HG03280 (cell line): ENCODE measurements around the gene MAGED1.
"Not testable (repeated sequence)": the region's sequence is repeated elsewhere in the genome, so short reads cannot be mapped to it uniquely, and the experiment has no call there.

ENCODE experiments used
- ATAC-seq: cut with Tn5 transposase; IDR thresholded peaks from one replicate; pipeline ENCODE4 v1.9.1; 2021; ENCODE audit warnings: mild to moderate bottlenecking, moderate library complexity; ENCODE audit not compliant: unreplicated experiment

Gene MAGED1

DNA sequence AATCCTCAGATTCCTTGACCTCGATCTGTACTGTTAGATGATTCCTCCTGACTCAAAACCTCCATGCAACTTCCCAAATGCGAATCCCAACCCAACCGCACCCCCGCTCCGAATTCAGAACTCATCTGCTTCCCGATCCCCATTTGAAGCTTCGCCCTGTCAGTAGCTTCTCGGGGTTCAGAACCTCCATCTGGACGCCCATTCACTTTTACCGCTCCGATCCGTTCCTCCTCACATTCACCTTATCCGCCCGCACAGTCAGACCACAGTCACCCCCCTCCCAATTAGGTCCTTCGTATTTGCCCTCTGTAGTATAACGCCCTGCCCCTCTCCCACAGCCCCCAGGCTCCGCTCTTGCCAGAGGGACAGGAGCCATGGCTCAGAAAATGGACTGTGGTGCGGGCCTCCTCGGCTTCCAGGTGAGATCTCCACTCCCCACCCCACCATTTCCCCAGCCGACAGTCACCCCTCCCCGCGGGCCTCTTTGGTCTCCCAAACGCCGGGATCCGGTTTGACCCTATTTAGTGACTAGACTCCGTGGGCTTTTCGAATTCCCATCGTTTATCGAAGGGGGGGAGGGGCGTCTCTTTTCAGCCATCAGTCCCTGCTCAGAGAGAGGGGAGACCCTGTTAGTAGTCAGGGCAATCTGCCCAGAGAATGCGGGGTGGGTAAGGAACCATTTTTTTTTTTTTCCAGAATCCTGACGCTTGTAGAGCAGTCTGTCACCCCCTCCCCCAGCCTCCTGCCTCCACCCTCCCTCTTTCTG lies 691 bp downstream of the MAGED1 start:
- no peak for ATAC-seq

DNA sequence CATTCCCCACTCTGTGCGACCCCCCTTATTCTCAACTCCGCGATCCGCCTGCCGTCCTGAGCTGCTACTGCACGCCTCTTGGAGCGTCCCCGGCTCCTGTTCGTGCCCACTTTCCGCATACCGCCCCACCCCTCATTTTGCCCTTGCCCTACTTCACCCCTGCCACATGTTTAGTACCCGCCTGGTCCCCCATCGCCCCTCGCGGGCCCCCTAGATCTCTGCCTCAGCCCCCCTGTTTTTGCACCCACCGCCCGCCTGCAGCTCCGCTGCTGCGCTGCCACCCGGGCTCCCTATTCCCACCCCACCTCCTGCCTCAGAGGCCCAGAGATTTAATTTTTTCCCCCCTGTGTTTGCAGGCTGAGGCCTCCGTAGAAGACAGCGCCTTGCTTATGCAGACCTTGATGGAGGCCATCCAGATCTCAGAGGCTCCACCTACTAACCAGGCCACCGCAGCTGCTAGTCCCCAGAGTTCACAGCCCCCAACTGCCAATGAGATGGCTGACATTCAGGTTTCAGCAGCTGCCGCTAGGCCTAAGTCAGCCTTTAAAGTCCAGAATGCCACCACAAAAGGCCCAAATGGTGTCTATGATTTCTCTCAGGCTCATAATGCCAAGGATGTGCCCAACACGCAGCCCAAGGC lies 1.4 kb downstream of the MAGED1 start:
- peak; percentile 64 for ATAC-seq

DNA sequence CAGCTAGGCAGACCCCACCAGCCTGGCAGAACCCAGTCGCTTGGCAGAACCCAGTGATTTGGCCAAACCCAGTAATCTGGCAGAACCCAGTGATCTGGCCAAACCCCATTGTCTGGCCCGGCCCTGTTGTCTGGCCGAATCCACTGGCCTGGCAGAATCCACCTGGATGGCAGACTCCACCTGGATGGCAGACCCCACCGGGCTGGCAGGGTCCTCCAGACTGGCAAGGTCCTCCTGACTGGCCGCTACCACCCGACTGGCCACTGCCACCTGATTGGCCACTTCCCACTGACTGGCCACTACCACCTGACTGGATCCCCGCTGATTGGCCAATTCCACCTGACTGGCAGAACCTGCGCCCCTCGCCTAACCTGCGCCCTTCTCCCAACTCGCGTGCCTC lies 3.2 kb downstream of the MAGED1 start:
- ATAC-seq, result no peak

DNA sequence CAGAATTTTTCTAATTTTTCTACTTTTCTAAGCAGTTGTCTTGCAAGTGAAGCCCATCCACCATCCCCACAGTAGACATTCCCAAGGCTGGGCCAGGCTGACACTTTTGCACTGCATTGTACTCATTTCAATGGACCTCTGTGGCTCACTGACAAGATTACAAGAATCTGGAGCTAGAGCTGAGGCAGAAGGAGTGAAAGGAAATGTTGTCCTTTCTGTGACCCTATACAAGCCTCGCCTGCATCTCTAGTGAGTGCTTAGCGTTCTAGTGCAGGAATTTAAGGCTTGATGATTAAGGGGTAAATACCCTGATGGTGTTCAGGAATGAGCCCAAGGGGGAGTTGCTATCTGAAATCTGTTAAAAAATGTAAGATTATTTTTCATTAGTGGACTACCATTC lies 6.3 kb downstream of the MAGED1 start:
- ATAC-seq, result no peak

DNA sequence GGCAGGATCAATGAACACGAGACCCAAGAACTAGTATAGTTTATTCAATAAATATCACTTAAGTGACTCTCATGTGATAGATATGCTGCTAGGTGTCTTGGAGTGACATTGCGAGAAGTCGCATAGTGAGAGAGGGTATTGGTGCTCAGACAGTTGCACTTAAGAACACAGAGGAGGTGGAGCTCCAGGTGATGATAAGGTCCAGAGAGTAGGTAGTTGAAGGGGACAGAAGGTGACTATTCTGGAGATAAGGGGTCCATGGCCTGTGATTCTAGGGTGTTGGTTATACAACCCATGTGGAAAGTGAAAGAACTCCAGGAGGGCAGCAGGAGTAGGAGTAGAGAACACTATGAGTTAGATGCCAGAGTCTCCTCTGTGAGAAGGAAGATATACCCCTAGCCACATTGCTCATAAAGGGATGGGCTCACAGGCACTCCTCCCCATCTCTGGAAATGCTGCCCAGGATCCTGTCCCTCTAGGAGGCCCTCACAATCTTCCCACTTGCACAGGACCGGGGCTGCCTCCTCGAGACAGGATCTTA lies 9.2 kb downstream of the MAGED1 start:
- ATAC-seq, result no peak

DNA sequence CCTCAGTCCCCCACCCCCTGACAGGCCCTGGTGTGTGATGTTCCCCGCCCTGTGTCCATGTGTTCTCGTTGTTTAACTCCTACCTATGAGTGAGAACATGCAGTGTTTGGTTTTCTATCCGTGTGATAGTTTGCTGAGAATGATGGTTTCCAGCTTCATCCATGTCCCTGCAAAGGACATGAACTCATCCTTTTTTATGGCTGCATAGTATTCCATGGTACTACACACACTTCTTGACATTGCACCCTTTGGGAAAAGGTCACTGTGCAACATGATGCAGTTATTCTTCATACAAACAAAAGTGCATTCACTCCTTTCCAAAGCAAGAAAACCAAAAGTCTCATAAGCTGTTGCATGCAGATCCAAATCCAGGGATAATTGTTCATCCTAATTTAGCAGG lies 11.7 kb downstream of the MAGED1 start:
- ATAC-seq, result not testable (repeated sequence)

DNA sequence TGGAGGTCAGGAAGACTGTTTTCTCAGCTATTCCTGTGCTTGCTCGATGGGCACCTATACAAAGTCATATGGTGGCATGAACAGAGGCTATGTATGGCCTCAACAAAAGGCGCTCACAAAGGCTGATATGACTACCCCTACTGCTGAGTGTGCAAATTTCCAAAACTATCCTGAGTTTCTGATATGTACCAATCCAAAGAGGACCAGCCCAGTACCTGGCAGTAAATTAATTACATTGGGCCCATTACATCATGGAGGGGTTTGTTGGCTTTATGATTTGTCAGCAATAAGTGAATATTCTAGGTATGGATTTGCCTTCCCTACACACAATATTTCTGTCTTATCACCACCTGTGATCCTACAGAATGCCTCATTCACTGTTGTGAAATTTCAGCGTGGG lies 12.3 kb downstream of the MAGED1 start:
- ATAC-seq, result no peak

DNA sequence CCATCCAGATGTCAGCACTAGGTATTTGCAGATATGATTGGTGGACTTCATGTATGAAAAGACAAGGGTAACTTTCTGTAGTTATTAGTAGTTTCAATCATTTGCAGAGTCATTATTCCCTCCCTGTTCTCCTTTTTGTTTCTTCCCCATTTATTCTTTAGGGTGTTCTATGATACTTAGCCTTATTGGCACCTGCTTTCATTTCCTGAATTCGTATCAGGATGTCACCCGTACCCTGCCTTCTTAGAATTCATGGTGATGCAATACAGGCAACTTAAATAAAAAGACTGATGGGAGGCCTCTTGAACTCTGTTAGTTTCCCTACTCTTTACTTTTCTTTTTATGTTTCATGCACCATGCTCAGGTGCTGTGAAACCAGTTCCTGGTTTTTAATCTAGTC lies 24.2 kb downstream of the MAGED1 start:
- no peak for ATAC-seq

DNA sequence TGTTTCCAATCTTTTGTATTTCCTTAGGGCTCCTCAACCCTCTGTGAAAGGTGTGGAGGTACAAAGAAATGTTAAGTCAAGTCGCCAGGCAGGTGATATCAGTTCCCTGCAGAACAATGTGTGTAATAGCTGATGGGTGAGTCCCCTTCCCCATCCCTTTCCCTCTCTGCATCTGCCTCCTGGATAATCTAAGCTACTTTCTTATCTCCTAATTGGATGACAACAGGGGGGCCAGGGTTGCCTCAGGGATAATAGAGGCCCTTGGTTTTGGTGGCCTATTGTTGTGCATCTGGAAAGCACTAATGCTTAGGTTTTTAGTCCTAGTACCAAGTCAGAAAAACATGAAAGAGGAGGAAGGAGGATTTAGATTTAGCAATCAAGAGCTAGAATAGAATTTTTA lies 29.1 kb downstream of the MAGED1 start:
- no peak for ATAC-seq

DNA sequence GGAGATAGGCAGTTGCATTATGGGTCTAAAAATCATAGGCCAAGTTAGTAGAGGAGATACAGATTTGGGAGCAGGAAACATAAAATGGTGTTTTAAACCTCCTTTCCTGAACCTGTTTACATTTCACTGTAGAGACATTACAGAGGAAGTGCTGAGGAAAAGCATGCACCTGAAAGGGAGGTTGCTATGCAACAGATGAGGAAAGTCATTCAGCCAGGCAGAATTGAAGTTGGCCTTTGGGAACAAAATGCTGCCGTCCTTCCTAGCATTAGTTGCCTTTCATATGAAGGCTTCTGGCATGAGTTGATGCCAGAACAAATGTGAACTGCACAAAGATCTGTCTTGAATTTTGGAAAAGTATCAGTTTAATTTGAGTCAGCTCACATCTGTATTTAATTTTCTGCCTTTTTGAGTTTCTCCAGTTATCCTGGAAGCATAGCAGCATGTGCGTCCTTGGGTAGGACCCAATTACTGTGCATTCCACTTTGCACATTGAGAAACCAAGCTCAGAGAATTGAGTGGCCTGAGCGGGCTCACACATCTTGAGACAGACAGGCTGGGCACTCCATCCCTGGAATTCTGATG lies 38.2 kb downstream of the MAGED1 start:
- ATAC-seq, result no peak
